ENCODE results near the gene LY6G6D.
A peak's percentile ranks its signal among the peaks of the same experiment; 100 is the strongest.

LY6G6D gene

GRCh38 chr6:31691078-31691463 is 24.1 kb upstream of the LY6G6D start:
- H3K4me1 Mint-ChIP-seq = peaks cover 13% of the 10 kb centered on the region
- no peaks in the 10 kb centered on the region for H3K27me3 Mint-ChIP-seq (ENCODE audit: low read depth, poor library complexity)
- H3K27ac Mint-ChIP-seq = peak overlapping the region; percentile 97
- no peaks in the 10 kb centered on the region for H3K9me3 Mint-ChIP-seq
- no peak overlapping the region for H3K4me3 Mint-ChIP-seq
- no peak for DNase-seq
- TF ChIP-seq CTCF (IDR thresholded peaks at IDR 0.05) = no peak
- peaks cover 58% of the 10 kb centered on the region for H3K36me3 Mint-ChIP-seq (ENCODE audit: low read depth)

- Mint-ChIP-seq H3K27me3 (ENCODE audit: low read depth, poor library complexity) (no peaks in the 10 kb centered on the region), H3K4me3 (no peak overlapping the region), H3K36me3 (ENCODE audit: low read depth) (peaks cover 58% of the 10 kb centered on the region), H3K4me1 (peaks cover 13% of the 10 kb centered on the region), H3K9me3 (no peaks in the 10 kb centered on the region), H3K27ac (no peak overlapping the region)
- no peak for DNase-seq
- TF ChIP-seq CTCF (IDR thresholded peaks at IDR 0.05) = no peak
These were observed 23.5 kb upstream of the LY6G6D start for GRCh38 chr6:31691564-31692108.

GRCh38 chr6:31692353-31692752 is 22.8 kb upstream of the LY6G6D start:
- TF ChIP-seq CTCF (IDR thresholded peaks at IDR 0.05) = no peak
- no peak for DNase-seq
- Mint-ChIP-seq H3K4me1 (peaks cover 16% of the 10 kb centered on the region), H3K4me3 (no peak overlapping the region), H3K27ac (peak overlapping the region; percentile 76), H3K9me3 (no peaks in the 10 kb centered on the region), H3K27me3 (ENCODE audit: low read depth, poor library complexity) (no peaks in the 10 kb centered on the region), H3K36me3 (ENCODE audit: low read depth) (peaks cover 58% of the 10 kb centered on the region)

- Mint-ChIP-seq H3K9me3 (no peaks in the 10 kb centered on the region), H3K4me3 (no peak overlapping the region), H3K4me1 (peaks cover 21% of the 10 kb centered on the region), H3K36me3 (ENCODE audit: low read depth) (peaks cover 58% of the 10 kb centered on the region), H3K27ac (peak overlapping the region; percentile 19), H3K27me3 (ENCODE audit: low read depth, poor library complexity) (no peaks in the 10 kb centered on the region)
- no peak for TF ChIP-seq CTCF (IDR thresholded peaks at IDR 0.05)
- DNase-seq = no peak
These were observed 22.3 kb upstream of the LY6G6D start for GRCh38 chr6:31692886-31693285.

GRCh38 chr6:31693535-31693934 is 21.6 kb upstream of the LY6G6D start:
- H3K4me3 Mint-ChIP-seq = no peak overlapping the region
- peaks cover 25% of the 10 kb centered on the region for H3K4me1 Mint-ChIP-seq
- no peaks in the 10 kb centered on the region for H3K9me3 Mint-ChIP-seq
- peaks cover 60% of the 10 kb centered on the region for H3K36me3 Mint-ChIP-seq (ENCODE audit: low read depth)
- no peak for TF ChIP-seq CTCF (IDR thresholded peaks at IDR 0.05)
- no peak overlapping the region for H3K27ac Mint-ChIP-seq
- DNase-seq = no peak
- no peaks in the 10 kb centered on the region for H3K27me3 Mint-ChIP-seq (ENCODE audit: low read depth, poor library complexity)

GRCh38 chr6:31697555-31697954 is 17.6 kb upstream of the LY6G6D start:
- H3K36me3 Mint-ChIP-seq (ENCODE audit: low read depth) = peaks cover 50% of the 10 kb centered on the region
- peaks cover 2% of the 10 kb centered on the region for H3K27me3 Mint-ChIP-seq (ENCODE audit: low read depth, poor library complexity)
- H3K27ac Mint-ChIP-seq = peak overlapping the region; percentile 57
- no peak overlapping the region for H3K4me3 Mint-ChIP-seq
- no peak for TF ChIP-seq CTCF (IDR thresholded peaks at IDR 0.05)
- DNase-seq = no peak
- H3K4me1 Mint-ChIP-seq = peaks cover 31% of the 10 kb centered on the region
- H3K9me3 Mint-ChIP-seq = no peaks in the 10 kb centered on the region

Data from nephron progenitor cell (in vitro differentiated cells).